HG02678 (cell line): ENCODE measurements around the gene APOL1.
"Not testable (repeated sequence)": the region's sequence is repeated elsewhere in the genome, so short reads cannot be mapped to it uniquely, and the experiment has no call there.

Source experiments
- ATAC-seq: cut with Tn5 transposase; IDR thresholded peaks from one replicate; pipeline ENCODE4 v1.9.1; 2021; ENCODE audit warnings: mild to moderate bottlenecking, moderate library complexity; ENCODE audit not compliant: unreplicated experiment

APOL1 gene

GRCh38 chr22:36263886-36264664 is 11.1 kb downstream of the APOL1 start:
- ATAC-seq = not testable (repeated sequence)

GRCh38 chr22:36267058-36267457 is 14.1 kb downstream of the APOL1 start:
- no peak for ATAC-seq

DNA sequence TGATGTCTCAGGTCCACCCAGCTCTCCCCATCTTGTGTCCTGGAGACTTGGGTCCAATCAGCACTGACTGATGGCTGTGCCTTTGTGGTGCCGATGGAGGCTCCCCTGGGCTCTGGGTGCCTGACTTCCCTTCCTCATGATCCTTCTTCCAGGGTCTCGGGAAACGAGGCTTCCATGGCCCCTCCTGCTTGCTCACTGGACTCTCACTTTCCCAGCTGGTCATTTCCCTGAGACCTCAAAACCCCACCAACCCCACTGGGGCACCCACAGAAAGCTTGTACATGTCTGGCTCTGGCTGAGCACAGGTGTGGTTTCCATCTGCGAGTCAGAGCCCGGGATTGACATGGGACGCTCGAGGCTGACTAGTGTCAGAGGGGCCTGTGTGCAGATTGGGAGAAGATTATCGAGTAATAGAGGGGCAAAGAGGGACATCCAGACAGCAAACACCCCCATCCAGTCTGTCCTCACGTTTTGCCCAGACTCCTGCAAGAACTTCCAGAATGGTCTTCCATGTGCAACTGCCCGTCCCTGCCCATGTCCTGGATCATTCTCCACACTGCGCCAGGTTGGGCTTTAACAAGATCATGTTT is 15.1 kb downstream of the APOL1 start:
- no peak for ATAC-seq

- ATAC-seq = not testable (repeated sequence)
Observed at GRCh38 chr22:36271231-36271630, 18.3 kb downstream of the APOL1 start.

- ATAC-seq = not testable (repeated sequence)
Observed at GRCh38 chr22:36271951-36272350, 19.0 kb downstream of the APOL1 start.

GRCh38 chr22:36274531-36274930 is 21.6 kb downstream of the APOL1 start:
- no peak for ATAC-seq

- no peak for ATAC-seq
Observed at GRCh38 chr22:36277482-36278291, 24.8 kb downstream of the APOL1 start.

DNA sequence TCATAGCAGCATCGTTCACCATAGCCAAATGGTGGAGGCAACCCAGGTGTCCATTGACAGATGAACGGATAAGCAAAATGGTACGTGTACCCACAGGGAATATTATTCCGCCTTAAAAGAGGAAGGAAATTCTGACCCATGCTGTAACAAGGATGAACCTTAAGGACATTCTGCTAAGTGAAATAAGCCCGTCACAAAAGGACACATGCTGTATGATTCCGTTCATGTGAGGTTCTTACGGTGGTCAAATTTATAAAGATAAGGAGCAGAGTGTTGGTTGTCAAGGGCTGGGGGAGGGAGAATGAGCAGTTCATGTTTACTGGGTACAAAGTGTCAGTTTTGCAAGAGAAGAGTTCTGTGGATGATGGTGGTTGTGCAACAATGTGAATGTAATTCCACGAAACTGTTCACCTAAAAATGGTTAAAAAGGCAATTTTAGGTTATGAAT is 26.3 kb downstream of the APOL1 start:
- ATAC-seq = no peak

GRCh38 chr22:36280379-36280778 is 27.4 kb downstream of the APOL1 start:
- ATAC-seq = no peak

GRCh38 chr22:36281781-36282327 is 28.9 kb downstream of the APOL1 start:
- no peak for ATAC-seq

- ATAC-seq = no peak
Observed at GRCh38 chr22:36282328-36282831, 29.4 kb downstream of the APOL1 start.

GRCh38 chr22:36284171-36284571 is 31.2 kb downstream of the APOL1 start:
- no peak for ATAC-seq

DNA sequence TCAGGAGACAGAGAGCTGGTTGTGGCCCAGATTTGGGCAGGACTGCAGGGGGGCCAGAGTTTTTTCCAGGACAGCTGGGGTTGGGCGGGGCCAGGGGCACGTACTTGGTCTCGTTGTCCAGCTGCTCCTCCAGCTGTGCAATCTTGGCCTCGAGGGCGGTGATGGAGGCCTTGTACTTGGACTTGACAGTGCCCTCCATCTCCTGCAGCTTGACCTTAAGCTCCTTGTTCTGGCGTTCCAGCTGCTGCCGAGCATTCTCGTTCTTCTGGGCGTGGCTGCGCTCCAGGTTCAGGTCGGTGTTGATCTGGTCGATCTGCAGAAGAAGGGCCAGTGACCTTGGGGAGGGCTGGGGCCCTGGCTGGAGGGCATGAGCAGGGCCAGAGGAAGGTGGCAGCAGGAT is 32.1 kb downstream of the APOL1 start:
- no peak for ATAC-seq

DNA sequence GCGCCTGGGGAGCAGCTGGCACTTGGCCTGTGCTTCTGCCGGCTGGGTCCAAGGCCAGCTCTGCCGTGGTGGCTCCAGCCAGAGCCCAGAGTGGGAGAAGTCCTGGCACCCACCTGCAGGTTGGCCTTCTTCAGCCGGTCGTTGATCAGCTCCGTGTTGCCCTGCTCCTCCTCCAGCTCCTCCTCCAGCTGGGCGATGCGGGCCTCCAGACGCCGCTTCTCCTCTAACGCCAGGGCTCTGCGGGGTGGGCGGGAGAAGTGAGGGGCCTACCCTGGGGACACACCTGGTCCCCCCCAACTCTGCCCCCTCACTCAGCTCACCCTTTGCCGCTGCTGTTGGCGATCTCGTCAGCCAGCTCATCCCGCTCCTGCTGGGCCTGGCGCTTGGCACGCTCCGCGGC is 32.6 kb downstream of the APOL1 start:
- no peak for ATAC-seq

DNA sequence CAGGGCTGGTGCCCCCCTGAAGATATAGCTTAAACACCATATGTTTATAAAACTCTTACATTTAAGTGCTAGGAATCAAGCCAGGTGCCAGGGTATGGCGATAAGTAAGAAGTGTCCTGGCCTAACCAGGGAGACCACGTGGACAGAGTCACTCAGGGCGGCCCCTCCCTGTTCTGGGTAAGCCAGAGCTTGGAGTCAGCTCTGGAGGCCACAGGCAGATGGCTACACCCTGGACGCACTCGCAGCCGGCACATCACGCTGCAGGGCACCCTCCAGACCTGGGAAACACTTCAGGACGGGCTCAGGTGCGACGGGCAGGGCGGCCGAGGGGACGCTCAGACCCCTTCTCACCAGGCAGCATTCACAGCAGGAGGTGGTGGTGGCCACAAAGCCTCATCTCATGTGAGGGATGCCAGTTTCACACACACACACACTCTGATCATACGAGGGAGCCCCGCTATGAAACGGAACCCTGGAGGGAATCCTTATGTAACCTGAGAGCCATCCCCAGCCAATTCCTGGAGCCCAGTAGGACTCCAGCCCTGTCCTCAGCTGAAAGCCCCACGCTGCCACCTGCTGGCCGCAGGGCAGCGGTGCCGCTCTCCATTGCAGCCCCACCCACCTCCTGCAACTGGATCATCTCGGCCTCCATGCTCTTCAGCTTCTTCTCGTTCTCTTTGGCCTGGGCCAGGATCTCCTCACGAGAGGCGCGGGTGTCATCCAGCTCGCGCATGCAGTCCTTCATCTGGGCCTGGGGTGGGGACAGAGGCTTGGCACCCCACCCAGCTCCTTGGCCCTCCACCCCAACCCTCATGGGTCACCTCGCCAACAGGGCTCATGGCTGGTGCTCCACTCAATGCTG is 33.4 kb downstream of the APOL1 start:
- no peak for ATAC-seq

GRCh38 chr22:36287881-36288515 is 35.1 kb downstream of the APOL1 start:
- no peak for ATAC-seq

DNA sequence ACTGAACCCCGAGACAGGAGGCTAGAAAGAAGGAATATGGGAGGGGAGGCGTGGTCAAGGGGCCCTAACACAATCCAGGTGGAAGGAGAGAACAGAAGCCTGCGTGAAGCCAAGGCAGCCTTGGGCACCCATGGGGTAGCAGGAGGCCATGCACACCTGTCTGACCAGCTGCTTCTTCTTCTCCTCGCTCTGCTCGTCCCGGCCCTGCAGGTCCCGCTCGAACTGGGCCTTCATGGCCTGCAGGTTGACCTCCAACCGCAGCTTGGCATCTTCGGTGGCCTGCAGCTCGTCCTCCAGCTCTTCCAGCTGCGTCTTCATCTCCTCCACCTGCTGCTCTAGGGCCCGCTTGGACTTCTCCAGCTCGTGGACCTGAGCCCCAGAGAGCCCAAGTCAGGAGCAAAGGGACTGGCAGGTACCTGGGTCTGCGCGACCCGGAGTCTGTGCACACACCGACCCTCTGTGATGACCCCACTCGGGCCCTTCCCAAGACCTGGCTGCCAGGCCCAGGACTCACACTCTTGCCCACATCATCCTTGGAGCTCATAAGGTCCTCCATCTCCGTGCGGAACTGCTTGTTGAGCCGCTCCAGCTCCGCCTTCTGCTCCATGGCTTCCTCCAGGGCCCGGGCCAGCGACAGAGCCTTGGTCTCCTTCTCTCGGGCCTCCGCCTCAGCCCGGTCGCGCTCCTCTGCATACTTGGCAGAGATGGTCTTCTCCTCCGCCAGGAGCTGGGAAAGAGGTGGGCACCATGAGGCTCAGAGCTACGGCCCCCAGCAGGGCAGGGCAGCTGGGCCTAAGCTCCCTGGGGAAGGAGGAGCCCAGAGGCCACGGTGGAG is 35.9 kb downstream of the APOL1 start:
- ATAC-seq = no peak

DNA sequence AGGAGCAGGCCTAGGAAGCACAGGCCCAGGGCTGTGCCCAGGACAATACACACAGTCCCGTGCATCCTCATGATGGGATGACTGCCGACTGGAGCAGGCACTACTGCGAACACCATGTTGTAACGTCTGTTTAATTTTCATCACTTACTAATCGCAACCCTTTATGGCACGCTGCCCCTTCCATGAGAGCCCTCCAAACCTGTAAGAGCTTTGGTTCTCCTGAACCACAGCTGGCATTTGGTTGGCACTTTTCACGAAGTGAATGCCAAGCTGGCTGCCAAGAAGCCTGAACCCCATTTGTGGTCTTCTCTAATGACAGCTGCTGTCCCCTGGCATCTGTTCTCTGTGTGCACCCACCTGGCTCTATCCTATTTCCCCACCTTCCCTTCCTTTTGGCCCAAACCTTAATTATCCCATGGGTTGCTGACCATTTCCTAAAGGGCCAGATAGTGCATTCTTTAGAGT is 36.5 kb downstream of the APOL1 start:
- ATAC-seq = no peak

- ATAC-seq = not testable (repeated sequence)
Observed at GRCh38 chr22:36289948-36290371, 37.0 kb downstream of the APOL1 start.
